Calu3 (cell line): Measurements from ENCODE around the gene HPS1. TPM values are rescaled to one million over a fixed set of nuclear protein-coding genes. Genes with fewer than 3 reads are reported as not detected.

Experiments
- BruUV-seq: library from RNA; stranded (reverse); fragments of 400-500 nt; replicated peaks from 2 replicates; lab custom pipeline; 2021; lab: Mats Ljungman, UMichigan
- CTCF ChIA-PET: fragments of 300-600 bp; sonication (Branson Sonifier 250); formaldehyde crosslinking; loops from one replicate; lab custom pipeline; 2022; ENCODE audit warnings: antibody characterized with exemption; lab: Charles Lee
- DNase-seq: peaks from one replicate; pipeline ENCODE4 v3.0.0; 2022
- H3K27ac Mint-ChIP-seq: one replicate; pipeline ENCODE4 v1.8.0; 2022; ENCODE audit warnings: mixed read lengths; ENCODE audit not compliant: unreplicated experiment
- H3K27me3 Mint-ChIP-seq: one replicate; pipeline ENCODE4 v1.8.0; 2022; ENCODE audit warnings: mixed read lengths; ENCODE audit not compliant: unreplicated experiment
- H3K36me3 Mint-ChIP-seq: one replicate; pipeline ENCODE4 v1.8.0; 2022; ENCODE audit warnings: mild to moderate bottlenecking, moderate library complexity, mixed read lengths; ENCODE audit not compliant: insufficient read depth, unreplicated experiment
- H3K4me1 Mint-ChIP-seq: one replicate; pipeline ENCODE4 v1.8.0; 2022; ENCODE audit warnings: mild to moderate bottlenecking, low read depth, mixed read lengths; ENCODE audit not compliant: unreplicated experiment
- H3K4me3 Mint-ChIP-seq: one replicate; pipeline ENCODE4 v1.8.0; 2022; ENCODE audit warnings: mild to moderate bottlenecking, low read depth, moderate library complexity, mixed read lengths; ENCODE audit not compliant: unreplicated experiment
- H3K9me3 Mint-ChIP-seq: one replicate; pipeline ENCODE4 v1.8.0; 2022; ENCODE audit warnings: low read depth, mixed read lengths; ENCODE audit not compliant: unreplicated experiment
- CTCF ChIP-seq: fragments of 200-600 bp; IDR thresholded peaks from one replicate; pipeline ENCODE4 v1.8.0; 2022; ENCODE audit warnings: antibody characterized with exemption; ENCODE audit not compliant: unreplicated experiment
- intact Hi-C: fragments of 100-400 bp; cut with micrococcal nuclease; formaldehyde crosslinking; loops from one replicate; pipeline ENCODE4 v1.10.0; 2022; ENCODE audit not compliant: unreplicated experiment
- total RNA-seq: library from RNA; stranded (reverse); gene quantifications from 2 replicates; pipeline ENCODE4 v1.2.3, GENCODE V29; 2022

The HPS1 gene
- total RNA-seq, 1 experiment from 2014 or later = 28.1 TPM

GRCh38 chr10:98378722-98379121 is 68.0 kb downstream of the HPS1 start:
- CTCF ChIA-PET = interaction anchor here (0.7 kb wide), 1 partner anchor 37 kb away, joined by 3 read pairs; no protein-coding TSS in a partner anchor
- H3K27ac Mint-ChIP-seq = no peak overlapping the region

GRCh38 chr10:98377536-98377935 is 69.2 kb downstream of the HPS1 start:
- Mint-ChIP-seq H3K4me3 (no peak overlapping the region), H3K4me1 (peaks cover 28% of the 10 kb centered on the region), H3K27me3 (no peaks in the 10 kb centered on the region), H3K36me3 (no peaks in the 10 kb centered on the region), H3K9me3 (no peaks in the 10 kb centered on the region), H3K27ac (no peak overlapping the region)
- no peak for TF ChIP-seq CTCF
- CTCF ChIA-PET = no interaction called here
- intact Hi-C loops = no loop called here
- DNase-seq = no peak
- BruUV-seq = no TSS peak

More at GRCh38 chr10:98378722-98379121, 68.0 kb downstream of the HPS1 start:
- no TSS peak for BruUV-seq
- TF ChIP-seq CTCF = no peak
- Mint-ChIP-seq H3K27me3 (no peaks in the 10 kb centered on the region), H3K4me1 (peaks cover 28% of the 10 kb centered on the region), H3K9me3 (no peaks in the 10 kb centered on the region), H3K4me3 (no peak overlapping the region), H3K36me3 (no peaks in the 10 kb centered on the region)
- intact Hi-C loops = no loop called here
- no peak for DNase-seq

GRCh38 chr10:98377001-98377400 is 69.7 kb downstream of the HPS1 start:
- CTCF ChIA-PET = no interaction called here

GRCh38 chr10:98376485-98376884 is 70.2 kb downstream of the HPS1 start:
- Mint-ChIP-seq H3K27me3 (no peaks in the 10 kb centered on the region), H3K4me1 (peaks cover 28% of the 10 kb centered on the region), H3K9me3 (no peaks in the 10 kb centered on the region), H3K27ac (no peak overlapping the region), H3K36me3 (no peaks in the 10 kb centered on the region), H3K4me3 (no peak overlapping the region)
- peak; percentile 54 for DNase-seq
- CTCF ChIA-PET = no interaction called here
- no peak for TF ChIP-seq CTCF
- intact Hi-C loops = no loop called here
- no TSS peak for BruUV-seq

More at GRCh38 chr10:98377001-98377400, 69.7 kb downstream of the HPS1 start:
- Mint-ChIP-seq H3K27me3 (no peaks in the 10 kb centered on the region), H3K9me3 (no peaks in the 10 kb centered on the region), H3K27ac (no peak overlapping the region), H3K4me3 (no peak overlapping the region), H3K36me3 (no peaks in the 10 kb centered on the region), H3K4me1 (peaks cover 28% of the 10 kb centered on the region)
- intact Hi-C loops = no loop called here
- no TSS peak for BruUV-seq
- no peak for DNase-seq
- no peak for TF ChIP-seq CTCF
